GM11168 (cell line): ENCODE data around the gene SLC5A1.

Source experiments
- in situ Hi-C: fragments of 300-500 bp; cut with MboI; formaldehyde crosslinking; loops from one replicate; pipeline ENCODE4 v1.12.0; 2022; ENCODE audit warnings: low sequenced_read_pairs; ENCODE audit not compliant: unreplicated experiment

SLC5A1 gene

DNA sequence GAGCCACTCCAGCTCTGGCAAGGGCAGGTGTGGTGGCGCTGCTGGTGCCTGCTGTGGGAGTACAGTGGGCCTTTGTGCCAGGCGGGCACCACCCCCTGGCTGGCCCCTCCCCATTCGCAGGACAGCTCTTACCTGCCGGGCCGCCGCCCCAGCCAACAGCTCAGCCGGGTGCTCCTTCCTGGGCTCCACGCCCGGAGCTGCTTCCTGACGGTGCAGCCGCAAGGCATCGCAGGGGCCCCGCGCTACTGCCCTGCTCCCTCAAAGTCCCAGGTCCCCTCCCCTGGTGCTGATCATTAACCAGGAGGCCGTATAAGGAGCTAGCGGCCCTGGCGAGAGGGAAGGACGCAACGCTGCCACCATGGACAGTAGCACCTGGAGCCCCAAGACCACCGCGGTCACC lies at the start of gene SLC5A1:
Gene SLC5A1 (plus strand): TSS at position 338 of the 400 bp plus-strand sequence. CDS start 21 bp downstream, at position 359.
- in situ Hi-C loops = no loop called here

DNA sequence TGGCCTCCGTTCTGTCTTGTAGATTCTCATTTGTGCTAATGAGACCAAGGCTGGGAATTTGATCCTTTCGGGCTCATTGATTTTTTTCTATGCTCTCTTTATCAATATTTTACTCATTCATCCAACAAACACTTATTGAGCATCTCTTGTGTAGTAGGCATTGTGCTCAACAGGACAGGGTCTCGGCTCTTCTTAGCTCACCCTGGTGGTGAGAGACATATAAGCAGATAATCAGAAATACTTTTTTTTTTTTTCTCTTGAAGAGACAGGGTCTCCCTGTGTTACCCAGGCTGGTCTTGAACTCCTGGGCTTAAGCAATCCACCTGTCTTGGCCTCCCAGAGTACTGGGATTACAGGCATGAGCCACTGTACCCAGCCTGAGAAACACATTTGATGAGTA lies 48.0 kb upstream of the SLC5A1 start:
- in situ Hi-C loops = no loop called here

DNA sequence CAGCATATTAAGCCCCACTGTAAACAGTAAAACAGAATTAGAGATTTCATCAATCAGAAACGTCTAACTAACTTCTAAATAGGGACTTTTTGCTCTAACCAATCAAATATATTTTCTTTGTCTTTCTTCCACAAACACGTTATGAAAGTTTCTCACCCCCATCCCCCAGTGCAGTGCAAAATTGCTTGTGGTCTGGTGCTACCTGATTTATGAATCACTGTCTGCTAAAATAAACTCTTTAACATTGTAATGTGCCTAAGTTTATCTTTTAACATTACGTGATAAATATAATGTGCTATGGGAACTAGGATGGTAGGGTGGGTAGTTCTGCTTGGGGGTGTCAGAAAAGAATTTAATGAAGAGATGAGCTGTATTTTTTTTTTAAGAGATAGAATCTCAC lies 47.3 kb upstream of the SLC5A1 start:
- in situ Hi-C loops = no loop called here

DNA sequence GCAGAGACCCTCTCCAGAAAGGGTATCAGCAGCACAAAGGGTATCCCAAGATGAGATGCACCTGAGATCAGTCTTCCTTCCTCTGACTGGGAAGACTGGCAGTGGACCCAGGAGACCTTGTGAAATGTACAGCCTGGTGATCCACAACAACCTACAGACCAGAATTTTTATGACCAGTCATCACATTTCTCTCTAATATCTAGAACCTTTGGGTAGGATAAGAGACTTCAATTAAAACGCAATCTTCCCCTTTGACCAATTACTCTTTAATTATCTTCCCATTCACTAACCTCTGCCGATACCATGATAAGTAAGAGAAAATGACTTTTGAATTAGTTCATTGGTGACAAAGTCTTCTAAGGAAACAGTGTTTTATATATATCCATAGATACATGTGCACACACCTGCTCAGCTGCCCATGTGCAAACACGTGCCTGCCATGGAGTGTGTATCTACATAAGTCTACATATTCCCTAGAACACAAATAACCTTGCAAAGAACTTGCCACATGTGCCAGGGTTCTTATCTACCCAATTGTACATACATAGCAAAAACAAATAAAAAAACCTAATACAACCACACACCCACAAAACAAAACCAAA lies 44.2 kb upstream of the SLC5A1 start:
- in situ Hi-C loops = no loop called here

DNA sequence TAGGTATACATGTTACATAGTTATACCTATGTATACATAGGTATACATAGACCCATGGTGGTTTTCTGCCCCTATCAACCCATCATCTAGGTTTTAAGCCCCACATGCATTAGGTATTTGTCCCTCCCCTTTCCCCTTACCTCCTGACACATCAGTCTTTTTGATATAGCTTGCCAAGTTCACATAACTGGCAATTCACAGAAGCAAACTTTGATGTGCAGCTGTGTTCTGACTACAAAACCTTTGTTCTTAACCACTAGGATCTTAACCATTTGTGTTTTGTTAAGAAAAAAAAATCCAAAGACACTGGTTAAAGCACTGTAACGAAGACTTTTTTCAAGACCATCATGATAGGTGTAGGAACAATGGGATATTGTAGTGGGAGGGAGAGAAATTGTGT lies 42.9 kb upstream of the SLC5A1 start:
- in situ Hi-C loops = no loop called here

DNA sequence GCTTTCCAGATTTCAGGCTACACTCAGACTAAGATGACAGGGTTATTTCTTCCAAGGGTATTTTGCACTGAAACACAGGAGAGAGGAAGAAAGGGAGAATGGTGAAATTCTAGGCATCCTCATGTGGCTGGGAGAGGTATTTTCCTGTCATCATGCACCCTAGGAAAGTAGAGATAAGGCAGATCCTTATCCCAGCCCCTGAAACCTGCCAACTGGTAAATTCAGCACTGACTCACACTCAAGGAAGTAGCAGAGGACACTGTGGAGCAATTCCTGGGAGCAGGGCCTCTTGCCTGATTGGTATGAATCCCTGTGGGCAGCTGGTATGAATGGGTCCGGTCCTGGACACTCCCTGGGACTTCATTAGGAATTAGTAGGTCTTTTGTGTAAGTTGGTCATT lies 37.6 kb upstream of the SLC5A1 start:
- in situ Hi-C loops = no loop called here

DNA sequence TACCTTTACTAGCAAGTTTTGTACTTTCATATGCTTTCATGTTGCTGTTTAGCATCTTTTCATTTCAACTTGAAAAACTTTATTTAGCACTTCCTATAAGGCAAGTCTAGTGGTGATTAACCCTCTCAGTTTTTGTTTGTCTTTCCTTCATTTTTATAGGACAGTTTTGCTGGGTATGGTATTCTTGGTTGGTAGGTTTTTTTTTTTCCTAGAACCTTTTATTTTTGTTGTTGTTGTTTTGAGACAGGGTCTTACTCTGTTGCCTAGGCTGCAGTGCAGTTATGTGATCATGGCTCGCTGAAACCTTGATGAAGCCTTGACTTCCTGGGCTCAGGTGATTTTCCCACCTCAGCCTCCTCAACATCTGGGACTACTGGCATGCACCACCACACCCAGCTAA lies 29.9 kb upstream of the SLC5A1 start:
- in situ Hi-C loops = no loop called here

DNA sequence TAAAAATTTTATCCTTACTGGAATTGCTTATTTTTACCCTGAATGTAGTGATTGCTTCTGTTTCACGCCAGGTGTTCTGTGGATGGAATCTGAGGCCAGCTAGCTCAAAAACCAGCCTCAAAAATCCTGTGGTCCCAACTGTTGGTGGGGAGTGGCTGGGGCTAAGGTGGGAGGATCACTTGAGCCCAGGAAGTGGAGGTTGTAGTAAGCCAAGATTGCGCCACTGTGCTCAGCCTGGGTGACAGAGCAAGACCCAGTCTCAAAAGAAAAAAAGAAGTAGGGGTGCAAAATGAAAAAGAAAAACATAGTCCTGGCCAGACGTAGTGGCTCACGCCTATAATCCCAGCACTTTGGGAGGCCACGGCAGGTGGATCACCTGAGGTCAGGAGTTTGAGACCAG lies 27.0 kb upstream of the SLC5A1 start:
- in situ Hi-C loops = no loop called here

DNA sequence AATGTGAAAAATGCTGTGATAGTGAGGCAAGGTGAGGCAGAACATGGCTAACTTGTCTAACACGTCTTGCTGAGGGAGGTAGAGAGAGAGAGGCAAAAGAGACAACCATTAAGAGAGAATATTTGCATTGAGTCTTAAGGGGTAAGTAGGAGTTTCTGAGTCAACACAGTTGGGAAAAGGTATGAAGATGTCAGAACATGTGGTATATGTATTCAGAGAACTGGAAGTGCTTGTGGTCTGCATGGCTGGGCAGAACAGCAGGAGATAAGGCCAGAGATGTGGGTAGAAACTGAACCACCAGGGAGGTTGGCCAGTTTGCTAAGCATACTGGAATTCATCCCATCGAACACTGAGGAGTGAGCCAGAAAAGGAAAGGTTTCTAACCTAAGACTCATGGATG lies 25.0 kb upstream of the SLC5A1 start:
- in situ Hi-C loops = no loop called here

DNA sequence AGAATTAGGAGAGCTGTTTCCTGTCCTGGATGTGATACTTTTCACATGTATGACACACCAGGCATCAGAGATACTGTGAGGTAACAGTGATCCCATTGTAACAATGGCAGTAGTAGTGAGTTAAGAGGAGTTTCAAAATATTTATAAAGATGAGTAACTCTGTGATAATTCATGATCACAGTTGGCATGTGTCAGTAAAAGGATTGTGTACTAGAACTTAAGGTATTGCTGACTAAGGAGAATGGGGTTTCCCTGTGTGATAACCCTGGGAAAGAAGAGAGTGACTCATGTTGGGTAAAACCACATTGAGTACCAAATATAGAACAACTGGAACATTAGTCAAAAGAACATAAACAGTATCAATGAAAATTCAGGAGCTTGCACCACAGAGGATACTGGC lies 22.9 kb upstream of the SLC5A1 start:
- in situ Hi-C loops = no loop called here

DNA sequence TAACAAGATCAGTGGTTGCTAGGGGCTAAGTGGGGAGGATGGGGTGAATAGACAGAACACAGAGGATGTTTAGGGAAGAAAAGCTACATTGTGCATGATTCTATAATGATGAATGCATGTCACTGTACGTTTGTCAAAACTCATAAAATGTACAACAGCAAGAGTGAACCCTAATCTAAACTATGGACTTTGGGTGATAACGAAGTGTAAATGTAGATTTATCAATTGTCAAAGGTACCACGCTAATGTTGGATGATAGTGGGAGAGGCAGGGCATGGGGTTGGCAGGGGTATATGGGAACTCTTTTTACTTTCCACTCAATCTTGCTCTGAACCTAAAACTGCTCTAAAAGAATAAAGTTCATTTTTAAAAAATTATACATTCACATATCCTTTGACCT lies 21.3 kb upstream of the SLC5A1 start:
- in situ Hi-C loops = no loop called here

DNA sequence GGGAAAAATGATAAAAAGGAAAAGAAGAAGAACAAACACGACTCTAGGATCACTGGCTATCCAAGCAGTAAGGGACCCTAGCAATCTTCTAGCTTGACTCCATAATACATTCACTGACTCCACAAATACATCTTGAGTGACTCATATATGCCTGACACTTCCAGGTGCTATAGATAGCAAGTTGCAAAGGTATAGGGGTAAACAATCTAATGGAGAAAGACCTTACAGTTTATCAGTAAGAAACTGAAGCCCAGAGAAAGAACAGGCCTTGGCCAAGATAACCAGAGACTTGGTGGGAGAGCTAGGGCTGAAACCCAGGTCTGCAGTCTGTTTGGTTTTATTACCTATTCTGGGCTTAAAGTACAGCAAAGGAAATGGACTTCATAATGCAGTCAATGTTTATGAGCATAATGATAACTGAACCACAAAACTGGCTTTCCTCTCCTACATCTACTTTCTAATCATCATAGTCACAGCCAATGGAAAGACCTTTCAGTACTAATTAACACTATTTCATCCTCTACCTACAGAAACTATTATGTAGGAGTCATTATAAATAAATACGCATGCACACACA lies 19.7 kb upstream of the SLC5A1 start:
- in situ Hi-C loops = no loop called here

DNA sequence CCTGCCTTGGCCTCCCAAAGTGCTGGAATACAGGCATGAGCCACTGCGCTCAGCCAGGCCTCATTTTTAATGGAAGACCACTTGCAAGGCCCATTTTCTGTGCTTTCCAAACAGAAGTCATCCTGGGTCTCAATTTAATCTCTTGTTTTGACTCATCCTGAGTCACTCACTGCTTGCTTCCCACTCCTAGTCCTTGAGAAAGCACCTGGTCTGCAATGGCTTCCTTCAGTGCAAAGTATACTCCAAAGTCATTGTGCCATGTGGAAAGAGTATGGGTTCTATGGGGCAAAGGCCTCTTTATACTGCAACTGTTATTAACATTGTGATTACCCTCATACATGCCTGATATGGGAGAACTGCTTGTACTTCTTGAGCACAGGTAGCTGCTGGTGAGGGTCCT lies 18.3 kb upstream of the SLC5A1 start:
- in situ Hi-C loops = no loop called here

DNA sequence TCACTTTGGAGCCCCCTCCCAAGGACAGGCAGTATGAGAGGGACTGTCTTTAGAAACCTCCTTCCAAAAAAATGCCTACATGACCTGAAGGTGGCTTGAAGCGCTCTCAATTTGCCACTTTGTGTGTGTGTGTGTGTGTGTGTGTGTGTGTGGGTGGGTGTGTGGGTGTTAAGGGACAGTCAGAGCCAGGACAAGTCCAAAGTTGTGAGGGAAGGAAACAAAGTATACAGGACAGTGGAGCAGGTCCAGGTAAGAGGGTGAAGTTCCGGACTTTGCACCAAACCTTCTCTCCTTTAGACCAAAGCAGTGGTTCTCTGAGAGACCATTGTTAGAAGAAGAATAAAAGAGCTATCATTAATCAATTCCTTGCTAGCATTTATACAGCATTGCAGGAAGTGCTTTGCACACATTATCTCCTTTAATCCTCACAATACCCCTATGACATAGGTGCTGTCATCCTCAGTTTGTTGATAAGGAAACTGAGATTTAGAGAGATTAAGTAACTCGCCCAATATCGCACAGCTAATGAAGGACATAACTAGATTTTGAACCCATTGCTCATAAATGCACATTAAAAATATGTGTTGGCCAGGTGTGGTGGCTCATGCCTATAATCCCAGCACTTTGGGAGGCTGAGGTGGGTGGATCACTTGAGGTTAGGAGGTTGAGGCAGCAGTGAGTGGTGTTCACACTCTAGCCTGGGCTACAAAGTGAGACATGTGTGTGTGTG lies 12.4 kb upstream of the SLC5A1 start:
- in situ Hi-C loops = no loop called here

DNA sequence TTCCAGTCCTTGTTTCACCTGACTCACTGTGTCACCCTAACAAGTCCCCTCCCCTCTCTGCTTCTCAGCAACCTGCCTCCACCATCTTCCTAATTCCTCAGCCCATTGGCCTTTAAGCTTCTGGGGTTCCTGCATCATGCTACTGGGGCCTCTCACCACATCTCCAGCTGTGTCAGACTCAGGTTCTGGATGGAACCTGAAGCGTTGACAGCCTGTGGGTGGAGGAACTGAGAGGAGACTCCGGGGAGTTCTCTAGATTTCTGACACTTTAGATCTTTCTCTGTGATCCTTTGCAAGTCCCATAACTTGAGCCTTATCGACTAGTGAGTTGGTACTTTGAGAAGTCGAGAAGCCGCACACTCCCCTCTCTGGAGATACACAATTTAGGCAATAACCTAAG lies 11.6 kb upstream of the SLC5A1 start:
- in situ Hi-C loops = no loop called here

DNA sequence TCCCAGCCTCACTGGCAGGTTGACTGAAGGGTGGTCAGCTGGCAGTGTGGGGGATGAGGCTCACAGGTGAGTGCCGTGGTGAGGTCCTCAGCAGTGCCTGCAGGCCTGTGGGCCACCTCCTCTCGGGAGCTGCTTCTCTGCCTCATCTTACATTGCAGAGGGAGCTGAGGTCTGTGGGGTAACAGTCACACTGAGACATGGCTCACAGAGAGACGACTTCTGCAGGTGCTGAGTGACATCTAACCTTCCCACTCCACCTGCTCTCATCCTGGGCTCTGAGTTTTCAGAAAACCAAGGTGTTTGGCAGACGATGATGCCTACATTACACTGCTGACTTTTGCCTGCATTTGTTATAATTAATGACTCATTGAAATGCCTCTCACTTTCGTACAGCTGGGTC lies 8.8 kb upstream of the SLC5A1 start:
- in situ Hi-C loops = no loop called here

DNA sequence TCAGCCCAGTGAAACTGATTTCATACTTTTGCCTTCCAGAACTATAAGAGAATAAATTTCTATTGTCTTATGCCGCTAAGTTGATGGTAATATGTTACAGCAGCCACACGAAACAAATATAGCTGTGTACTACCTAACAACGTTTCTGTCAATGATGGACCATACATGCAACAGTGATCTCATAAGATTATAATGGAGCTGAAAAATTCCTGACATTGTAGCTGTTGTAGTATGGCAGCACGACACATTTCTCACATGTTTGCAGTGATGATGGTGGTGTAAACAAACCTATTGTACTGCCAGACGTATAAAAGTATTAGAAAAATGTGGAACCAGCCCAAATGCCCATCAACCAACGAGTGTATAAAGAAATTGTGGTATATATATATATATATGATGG lies 5.8 kb upstream of the SLC5A1 start:
- in situ Hi-C loops = no loop called here

DNA sequence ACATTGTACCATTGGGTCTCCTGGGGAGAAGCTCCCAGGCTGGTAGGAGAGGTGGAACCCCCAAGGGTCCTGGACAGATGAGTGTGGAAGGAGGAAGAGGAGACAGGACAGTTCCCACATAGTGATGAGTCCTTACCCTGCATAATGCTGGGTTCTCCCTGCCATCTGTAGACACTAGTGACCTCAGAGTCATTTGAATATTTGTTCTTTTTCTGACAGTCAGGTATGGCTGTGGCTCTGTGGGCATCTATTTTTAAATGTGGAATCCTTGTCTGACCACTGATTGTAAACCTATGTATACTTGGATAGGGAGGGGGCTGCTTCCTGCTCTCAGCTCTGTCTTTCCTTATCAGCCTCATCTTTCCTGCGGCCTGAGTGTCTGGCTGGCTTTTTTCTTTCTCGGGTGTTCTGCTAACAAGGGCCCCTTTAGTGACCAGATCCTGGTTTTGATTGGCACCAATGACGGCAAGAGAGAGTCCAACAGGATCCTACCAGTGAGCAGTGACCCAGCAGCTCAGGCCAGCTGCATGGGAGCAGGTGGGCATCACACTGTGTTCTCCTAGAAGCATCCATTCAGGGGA lies 2.6 kb upstream of the SLC5A1 start:
- in situ Hi-C loops = no loop called here

DNA sequence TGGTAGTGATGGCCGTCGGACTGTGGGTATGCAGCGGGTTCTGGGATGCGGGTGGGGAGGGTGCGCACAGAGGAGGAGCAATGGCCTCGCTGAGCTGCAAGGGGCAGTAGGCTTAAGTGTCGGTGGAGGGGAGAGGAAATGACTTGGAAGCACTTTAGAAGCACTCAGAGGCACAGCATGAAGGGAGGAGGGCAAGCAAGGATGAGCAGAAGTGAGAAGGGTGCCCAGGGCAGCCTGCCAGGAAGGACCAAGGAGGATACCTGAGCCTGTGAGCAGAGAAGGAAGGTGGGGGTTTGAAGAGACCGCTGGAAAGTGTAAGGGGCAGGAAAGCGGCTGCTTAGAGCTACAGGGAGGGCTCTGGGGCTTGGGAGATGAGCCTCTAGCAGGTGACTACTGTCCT lies 330 bp downstream of the SLC5A1 start:
- in situ Hi-C loops = no loop called here

DNA sequence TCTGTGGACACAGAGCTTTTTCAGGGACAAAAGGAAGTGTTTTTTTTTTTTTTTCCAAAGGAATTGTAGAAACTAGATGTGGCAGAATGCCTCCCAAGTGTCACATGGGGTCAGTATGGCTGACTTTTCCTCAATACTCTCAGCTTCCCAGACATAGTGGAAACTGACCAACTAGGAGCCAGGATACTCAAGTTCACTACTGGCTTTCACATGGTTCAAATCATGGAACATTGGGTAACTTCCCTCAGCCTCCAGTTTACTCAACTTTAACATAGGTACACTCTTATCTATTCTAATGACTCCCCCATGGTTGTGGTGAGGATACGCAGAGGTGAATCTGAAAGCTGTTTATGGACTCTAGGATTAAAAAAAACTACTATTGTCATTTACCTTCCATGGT lies 1.4 kb downstream of the SLC5A1 start:
- in situ Hi-C loops = no loop called here

DNA sequence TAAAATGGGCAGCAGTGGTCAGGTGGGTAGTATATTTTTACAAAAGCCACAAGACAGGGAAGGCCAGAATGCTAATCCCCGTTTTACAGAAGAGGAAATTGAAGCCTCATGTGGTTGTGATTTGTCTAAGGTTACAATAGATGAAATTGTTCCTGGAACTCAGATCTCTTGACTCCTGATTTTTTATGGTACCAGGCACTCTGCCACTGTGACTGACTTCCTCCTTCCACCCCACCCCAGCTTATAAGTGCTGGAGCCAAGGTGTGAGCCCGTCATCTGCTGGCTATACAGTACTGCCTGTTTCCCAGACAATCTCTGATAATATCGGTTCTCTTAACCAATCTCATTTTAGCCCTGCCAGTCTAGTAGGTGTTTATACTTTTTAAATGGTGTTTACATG lies 1.9 kb downstream of the SLC5A1 start:
- in situ Hi-C loops = no loop called here

DNA sequence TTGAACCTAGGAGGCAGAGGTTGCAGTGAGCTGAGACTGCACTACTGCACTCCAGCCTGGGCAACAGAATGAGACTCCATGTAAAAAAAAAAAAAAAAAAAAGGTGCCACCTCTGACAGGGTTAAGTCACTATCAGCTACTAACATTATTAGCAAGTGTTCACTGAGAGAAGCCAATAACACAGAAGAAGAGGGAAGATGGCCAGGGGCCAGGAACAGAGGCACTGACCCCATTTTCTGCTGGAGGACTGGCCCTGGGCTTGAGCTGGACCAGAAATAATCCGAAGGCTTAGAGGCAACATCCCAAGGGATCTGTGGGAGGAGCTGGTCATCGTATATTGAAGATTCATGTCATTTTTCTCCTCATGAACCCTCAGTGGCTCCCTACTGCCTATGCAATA lies 5.0 kb downstream of the SLC5A1 start:
- in situ Hi-C loops = no loop called here
